GM21529 (cell line): ENCODE results near the gene C2CD4D.

Source experiments
- ATAC-seq: cut with Tn5 transposase; IDR thresholded peaks from one replicate; pipeline ENCODE4 v1.9.1; 2021; ENCODE audit not compliant: unreplicated experiment

The C2CD4D gene

DNA sequence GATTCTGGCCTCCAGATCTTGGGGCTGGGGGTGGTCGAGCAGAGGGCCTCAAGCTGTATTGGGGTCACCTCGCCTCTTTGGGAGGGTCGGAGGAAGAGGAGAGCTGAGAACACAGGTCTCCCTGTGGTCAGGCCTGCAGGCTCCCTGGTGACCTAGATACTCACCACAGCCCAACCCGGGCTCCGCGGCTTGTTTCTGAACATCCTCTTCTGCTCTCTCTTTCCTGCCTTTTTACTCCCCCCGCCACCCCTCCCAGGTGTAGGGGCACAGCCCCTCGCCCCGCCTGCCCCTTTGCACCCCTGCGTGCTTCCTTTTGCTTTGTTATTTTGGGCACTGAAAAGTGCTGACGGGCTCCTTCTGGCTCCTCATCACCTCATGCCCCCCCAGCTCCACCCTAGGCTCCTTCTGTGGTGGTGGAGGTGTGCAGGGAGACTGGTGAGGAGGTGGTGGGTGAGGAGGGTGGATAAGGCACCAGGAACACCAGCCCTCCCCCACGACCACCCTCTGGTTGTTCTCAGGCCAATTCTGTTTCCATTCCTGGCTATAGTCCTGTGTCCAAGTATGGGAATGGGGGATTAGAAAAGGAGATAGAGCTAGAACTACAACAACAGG lies 23.8 kb downstream of the C2CD4D start:
- no peak for ATAC-seq

- ATAC-seq = no peak
Measured at GRCh38 chr1:151814971-151815545, 24.6 kb downstream of the C2CD4D start.

- no peak for ATAC-seq
Measured at GRCh38 chr1:151814426-151814825, 25.2 kb downstream of the C2CD4D start.

DNA sequence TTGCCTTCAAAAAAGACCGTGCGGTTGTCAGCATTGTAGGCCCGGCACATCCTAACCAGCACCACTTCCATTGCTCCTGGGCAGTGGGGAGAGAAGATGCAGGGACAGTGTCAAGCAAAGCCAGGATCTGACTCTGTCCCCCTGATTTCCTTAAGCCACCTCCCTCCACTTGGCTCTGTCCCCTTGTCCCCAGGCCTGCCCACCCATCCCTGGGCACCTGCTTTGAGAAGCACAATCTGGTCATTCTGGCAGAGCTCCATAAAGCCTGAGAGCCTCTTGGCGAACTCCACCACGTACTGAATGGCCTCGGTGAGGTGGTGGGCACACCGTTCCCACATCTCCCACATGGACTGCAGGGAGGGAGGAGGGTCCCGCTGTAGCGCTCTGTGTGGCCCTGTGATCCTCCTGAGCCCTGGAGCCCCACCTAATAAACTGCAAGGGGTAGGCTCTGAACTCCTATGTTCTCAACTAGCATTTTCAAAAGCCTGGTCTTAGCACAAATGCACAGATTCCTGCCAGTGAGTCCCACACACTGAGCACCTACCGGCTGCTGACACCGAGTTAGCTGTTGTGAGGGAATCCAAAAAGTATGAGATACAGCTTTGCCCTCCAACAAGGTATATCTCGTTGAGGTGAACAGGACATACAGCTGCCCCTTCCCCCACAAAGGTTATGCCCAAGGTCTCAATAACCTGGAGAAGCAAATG lies 26.2 kb downstream of the C2CD4D start:
- ATAC-seq = no peak

DNA sequence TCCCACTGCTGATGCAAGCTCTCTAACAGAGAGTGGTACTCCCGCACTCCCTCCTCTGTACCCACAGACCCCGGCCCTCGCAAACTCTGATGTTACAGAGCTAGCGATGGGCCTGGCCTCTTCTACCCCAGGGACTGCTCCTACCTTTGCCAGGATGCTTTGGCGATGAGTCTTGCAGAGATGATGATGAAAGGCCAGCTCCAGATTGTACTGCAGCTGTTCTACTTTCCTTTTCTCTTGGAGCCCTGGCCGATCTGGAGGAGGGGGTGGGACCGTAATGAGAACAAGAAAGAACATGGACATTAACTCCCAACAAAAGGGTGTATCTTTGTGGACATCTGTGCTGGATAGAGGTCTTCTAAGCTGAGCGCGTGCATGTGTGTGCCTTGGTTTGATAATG lies 28.4 kb downstream of the C2CD4D start:
- no peak for ATAC-seq

DNA sequence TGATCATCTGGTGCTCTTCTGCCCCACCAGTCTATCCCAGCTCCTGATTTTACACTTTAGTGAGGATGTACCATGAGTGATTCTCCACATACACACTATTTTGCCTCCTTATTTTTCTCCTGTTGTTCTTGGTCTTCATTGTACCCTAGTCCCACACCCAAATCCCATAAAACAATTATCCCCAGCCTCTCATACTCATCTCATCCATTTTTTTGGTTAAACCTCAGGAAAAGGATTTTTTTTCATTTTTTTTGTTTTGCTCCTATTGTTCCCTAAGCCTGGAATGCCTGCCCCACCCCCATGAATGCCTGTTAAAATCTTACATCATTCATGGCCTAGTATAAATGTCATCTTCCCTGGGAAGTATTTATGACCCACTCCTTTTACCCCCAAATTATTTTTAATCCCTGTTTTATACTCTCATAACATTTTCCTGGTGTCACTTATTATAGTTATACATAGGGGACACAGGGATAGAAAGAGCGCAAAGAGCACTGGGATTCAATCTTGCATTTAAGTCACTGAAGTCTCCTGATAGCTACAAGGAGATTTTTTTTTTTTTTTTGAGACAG lies 29.5 kb downstream of the C2CD4D start:
- ATAC-seq = no peak

GRCh38 chr1:151809290-151809984 lies 30.2 kb downstream of the C2CD4D start:
- no peak for ATAC-seq

- no peak for ATAC-seq
Measured at GRCh38 chr1:151807766-151808165, 31.9 kb downstream of the C2CD4D start.

GRCh38 chr1:151807131-151807530 lies 32.5 kb downstream of the C2CD4D start:
- ATAC-seq = no peak

DNA sequence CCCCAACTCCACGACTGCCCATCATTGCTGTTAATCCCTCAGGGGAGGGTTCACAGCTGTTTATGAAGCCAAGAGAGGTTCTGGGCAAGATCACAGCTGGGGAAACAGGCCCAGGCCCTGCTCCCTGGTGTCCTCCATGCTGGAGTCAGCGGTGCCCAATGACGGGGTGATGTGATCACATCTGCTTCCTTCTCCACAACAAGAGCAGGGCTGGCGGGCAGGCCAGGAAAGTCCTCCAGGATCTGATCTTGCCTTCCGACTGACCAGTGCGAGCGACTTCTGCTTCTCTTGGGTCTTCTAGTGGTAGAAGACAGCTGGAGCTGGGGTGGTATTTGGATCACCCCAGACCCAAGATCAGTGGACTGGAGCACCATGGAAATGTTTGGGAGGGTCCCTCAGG lies 33.5 kb downstream of the C2CD4D start:
- ATAC-seq = no peak

GRCh38 chr1:151805066-151805820 lies 34.4 kb downstream of the C2CD4D start, which contains the start of gene LINGO4:
TSS of gene LINGO4 (minus strand) at chr1:151805419. CDS start at chr1:151802704, 2,715 bp downstream.
- no peak for ATAC-seq

- no peak for ATAC-seq
Measured at GRCh38 chr1:151803915-151804314, 35.7 kb downstream of the C2CD4D start.

DNA sequence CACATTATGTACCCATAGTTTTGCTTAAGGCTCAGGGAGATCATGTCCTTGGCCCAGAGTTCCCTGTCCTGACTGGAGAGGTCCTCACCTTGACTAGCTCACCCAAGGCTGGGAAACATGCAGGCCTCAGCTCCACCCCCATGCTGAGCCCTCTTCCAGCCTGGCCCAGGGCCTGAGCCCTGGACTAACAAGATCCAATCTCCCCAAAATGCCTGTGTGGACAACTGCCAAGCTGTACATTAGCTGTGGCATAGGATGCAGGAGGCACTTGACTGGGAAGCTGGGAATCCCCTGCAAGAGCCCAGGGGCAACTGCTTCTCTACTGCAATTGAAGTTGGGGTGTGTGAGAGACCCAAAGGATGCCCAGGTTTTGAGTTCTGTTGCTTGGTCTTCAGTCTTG lies 36.5 kb downstream of the C2CD4D start:
- ATAC-seq = no peak

DNA sequence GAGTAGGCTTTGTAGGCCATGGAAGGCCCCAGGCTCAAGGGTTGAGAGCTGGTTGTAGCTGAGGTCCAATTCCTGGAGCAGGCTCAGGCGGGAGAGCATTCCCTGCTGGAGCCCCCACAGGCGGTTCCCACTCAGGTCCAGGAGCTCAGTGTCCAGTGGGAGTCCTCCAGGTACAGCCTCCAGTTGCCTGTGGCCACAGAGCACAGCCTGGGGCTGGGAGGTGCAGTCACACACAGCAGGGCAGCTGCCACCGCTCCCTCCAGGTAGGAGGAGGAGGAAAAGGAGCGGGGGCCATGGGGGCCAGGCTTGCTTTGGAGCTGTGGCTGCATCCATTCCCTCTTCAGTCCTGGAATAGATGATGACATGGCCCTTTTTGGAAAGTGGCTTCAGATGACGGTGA lies 37.2 kb downstream of the C2CD4D start:
- ATAC-seq = no peak

- no peak for ATAC-seq
Measured at GRCh38 chr1:151801846-151802245, 37.8 kb downstream of the C2CD4D start.

- ATAC-seq = no peak
Measured at GRCh38 chr1:151801310-151801820, 38.3 kb downstream of the C2CD4D start.

GRCh38 chr1:151800830-151801229 lies 38.8 kb downstream of the C2CD4D start:
- no peak for ATAC-seq

DNA sequence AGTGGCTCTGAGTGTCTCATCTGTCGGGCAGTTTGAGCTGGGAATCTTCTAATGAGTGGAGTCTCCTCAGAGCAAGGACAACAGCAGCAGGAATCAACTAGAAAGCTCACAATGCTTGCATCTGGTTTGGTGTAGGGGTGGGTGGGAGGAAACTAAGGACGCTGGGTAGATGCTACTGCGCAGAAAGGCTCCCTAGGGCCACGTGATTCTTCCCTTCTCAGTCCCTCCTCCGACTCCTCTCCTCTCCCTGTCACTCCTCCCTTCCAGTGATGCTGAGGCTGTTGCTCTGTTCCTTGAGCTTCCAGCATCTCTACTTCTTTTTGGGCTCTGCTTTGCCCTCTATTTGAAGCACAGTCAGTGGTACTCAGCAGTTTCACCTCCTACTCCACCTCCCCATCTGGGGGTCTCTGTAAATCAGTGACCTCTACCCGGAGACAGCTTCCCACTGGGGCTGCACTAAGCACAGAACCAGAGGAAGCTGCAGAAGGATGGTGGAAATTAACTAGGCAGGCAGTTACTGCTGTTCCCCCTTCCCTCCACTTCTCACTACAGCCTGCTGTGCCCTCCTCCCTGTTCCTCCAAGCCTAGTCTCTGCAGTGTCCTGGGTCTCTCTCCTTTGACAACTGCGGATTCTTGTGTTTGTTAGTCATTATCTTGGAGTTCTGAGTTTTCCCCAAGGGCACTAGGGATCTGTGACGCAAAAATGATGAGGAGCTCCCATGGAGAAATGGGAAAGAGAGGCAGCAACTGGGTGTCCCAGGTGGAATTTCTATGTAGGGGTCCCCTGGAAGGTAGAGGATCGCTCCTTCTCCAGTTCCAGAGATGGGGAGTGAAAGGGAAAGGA lies 40.2 kb downstream of the C2CD4D start:
- no peak for ATAC-seq

DNA sequence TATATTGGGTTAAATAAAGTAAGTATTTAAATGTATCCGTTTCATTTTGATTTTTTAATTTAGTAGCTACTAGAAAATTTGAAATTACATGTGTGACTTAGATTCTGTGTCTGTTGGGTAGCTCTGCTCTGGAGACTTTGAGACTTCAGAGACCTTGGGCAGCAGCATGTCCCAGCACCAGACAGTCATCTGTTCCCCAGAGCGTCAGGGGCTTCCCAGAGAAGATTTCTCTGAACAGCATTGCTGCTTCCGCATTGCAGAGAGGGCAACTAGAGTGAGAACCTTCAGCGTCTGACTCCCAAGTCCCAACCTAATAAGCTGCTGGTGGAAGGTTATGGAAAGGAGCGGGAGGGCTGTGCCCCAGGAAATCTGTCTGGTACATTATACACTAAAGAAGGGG lies 41.0 kb downstream of the C2CD4D start:
- ATAC-seq = no peak
